Measurements from ENCODE around the gene VPS18.

- TF ChIP-seq CTCF (IDR thresholded peaks at IDR 0.05; ENCODE audit: low read length), result no peak
- no peak for TF ChIP-seq EZH2 (IDR thresholded peaks at IDR 0.05; ENCODE audit: borderline replicate concordance, low read length)
These were observed 13.8 kb downstream of the VPS18 start for GRCh38 chr15:40908095-40908494.
